Endodermal cell (in vitro differentiated cells): ENCODE results near the gene CAP2. TPM values are rescaled to one million over a fixed set of nuclear protein-coding genes. Genes with fewer than 3 reads are reported as not detected.

ENCODE experiments used
- DNase-seq: peaks from one replicate; pipeline ENCODE4 v3.0.0-alpha.2; 2017
- H3K27ac ChIP-seq: 2 replicates; pipeline ENCODE4 v1.5.1; 2013; ENCODE audit warnings: mild to moderate bottlenecking, low read depth, low read length, moderate library complexity
- H3K27me3 ChIP-seq: 2 replicates; pipeline ENCODE4 v1.6.1; 2013; ENCODE audit warnings: mild to moderate bottlenecking, low read length, moderate library complexity; ENCODE audit not compliant: insufficient read depth, control insufficient read depth, poor library complexity, severe bottlenecking
- H3K36me3 ChIP-seq: 2 replicates; pipeline ENCODE4 v1.7.0; 2013; ENCODE audit warnings: mild to moderate bottlenecking, low read length, moderate library complexity; ENCODE audit not compliant: control insufficient read depth, insufficient read depth
- H3K4me1 ChIP-seq: one replicate; pipeline ENCODE4 v1.7.0; 2013; ENCODE audit warnings: low read length; ENCODE audit not compliant: control insufficient read depth, insufficient read depth
- H3K4me3 ChIP-seq: 2 replicates; pipeline ENCODE4 v1.5.1; 2013; ENCODE audit warnings: mild to moderate bottlenecking, low read length, moderate library complexity
- H3K9ac ChIP-seq: 2 replicates; pipeline ENCODE4 v1.6.1; 2013; ENCODE audit warnings: mild to moderate bottlenecking, low read length, moderate library complexity; ENCODE audit not compliant: poor library complexity, severe bottlenecking; ENCODE audit errors: extremely low read depth
- H3K9me3 ChIP-seq: 2 replicates; pipeline ENCODE4 v1.6.1; 2013; ENCODE audit warnings: mild to moderate bottlenecking, low read length, moderate library complexity; ENCODE audit not compliant: control insufficient read depth
- H3K27ac Mint-ChIP-seq: 2 replicates; pipeline ENCODE4 v1.8.0; 2020; ENCODE audit warnings: mixed read lengths
- H3K27me3 Mint-ChIP-seq: 2 replicates; pipeline ENCODE4 v1.8.0; 2021; ENCODE audit warnings: mild to moderate bottlenecking, mixed read lengths; ENCODE audit not compliant: insufficient read depth
- H3K36me3 Mint-ChIP-seq: 2 replicates; pipeline ENCODE4 v1.8.0; 2020; ENCODE audit warnings: low read depth, mixed read lengths
- H3K4me1 Mint-ChIP-seq: 2 replicates; pipeline ENCODE4 v1.8.0; 2020; ENCODE audit warnings: mixed read lengths
- H3K4me3 Mint-ChIP-seq: 2 replicates; pipeline ENCODE4 v1.8.0; 2020; ENCODE audit warnings: mild to moderate bottlenecking, moderate library complexity, mixed read lengths
- H3K9me3 Mint-ChIP-seq: 2 replicates; pipeline ENCODE4 v1.8.0; 2020; ENCODE audit warnings: mild to moderate bottlenecking, mixed read lengths
- WGBS, 2 experiments: methylation state at CpG; one replicate each; pipeline versions ENCODE4 v1.1.5 to v1.1.7; 2013; ENCODE audit warnings: missing lambda C conversion rate in 2 of 2, mixed read lengths in 1 of 2; ENCODE audit not compliant: insufficient coverage in 1 of 2, insufficient read length in 1 of 2; 5-methylcytosine and 5-hydroxymethylcytosine counted together
- total RNA-seq, 2 donors: library from RNA; stranded (reverse); fragmentation: NEBNext Ultra II Directional in 1 of 2; extraction: Animal tissue kit (Norgen Biotek cat#: 25700) in 1 of 2; gene quantifications; 2 replicates in 1 of 2; 3 replicates in 1 of 2; pipeline ENCODE4 v1.2.1, GENCODE V29; 2021
- TF ChIP-seq, protein P1 (sequence below): fragments of 200-600 bp; sonication (generic); conservative IDR thresholded peaks from 2 replicates; pipeline ENCODE4 v1.5.0; 2021; ENCODE audit warnings: antibody characterized with exemption, mild to moderate bottlenecking

Gene CAP2
- total RNA-seq, 2 donors from 2014 or later = 29.8 to 35.9 TPM

DNA sequence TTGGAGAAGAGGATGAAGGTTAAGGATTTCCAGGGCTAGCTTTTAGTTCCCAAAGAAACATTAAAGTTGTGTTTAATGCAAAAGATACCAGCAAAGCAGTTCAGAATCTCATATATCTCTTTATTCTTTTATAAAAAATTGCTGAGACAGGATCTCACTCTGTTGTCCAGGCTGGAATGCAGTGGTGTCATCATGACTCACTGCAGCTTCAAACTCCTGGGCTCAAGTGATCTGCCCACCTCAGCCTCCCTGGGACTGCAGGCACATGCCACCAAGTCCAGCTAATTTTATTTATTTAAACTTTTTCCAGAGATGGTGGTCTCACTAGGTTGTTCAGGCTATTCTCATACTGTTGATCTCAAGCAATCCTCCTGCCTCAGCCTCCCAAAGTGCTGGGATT is 41.1 kb upstream of the CAP2 start:
- no peaks in the 10 kb centered on the region for H3K9me3 Mint-ChIP-seq
- no peak overlapping the region for H3K4me3 Mint-ChIP-seq
- TF ChIP-seq, protein P1, sequence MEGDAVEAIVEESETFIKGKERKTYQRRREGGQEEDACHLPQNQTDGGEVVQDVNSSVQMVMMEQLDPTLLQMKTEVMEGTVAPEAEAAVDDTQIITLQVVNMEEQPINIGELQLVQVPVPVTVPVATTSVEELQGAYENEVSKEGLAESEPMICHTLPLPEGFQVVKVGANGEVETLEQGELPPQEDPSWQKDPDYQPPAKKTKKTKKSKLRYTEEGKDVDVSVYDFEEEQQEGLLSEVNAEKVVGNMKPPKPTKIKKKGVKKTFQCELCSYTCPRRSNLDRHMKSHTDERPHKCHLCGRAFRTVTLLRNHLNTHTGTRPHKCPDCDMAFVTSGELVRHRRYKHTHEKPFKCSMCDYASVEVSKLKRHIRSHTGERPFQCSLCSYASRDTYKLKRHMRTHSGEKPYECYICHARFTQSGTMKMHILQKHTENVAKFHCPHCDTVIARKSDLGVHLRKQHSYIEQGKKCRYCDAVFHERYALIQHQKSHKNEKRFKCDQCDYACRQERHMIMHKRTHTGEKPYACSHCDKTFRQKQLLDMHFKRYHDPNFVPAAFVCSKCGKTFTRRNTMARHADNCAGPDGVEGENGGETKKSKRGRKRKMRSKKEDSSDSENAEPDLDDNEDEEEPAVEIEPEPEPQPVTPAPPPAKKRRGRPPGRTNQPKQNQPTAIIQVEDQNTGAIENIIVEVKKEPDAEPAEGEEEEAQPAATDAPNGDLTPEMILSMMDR = no peak
- no peaks in the 10 kb centered on the region for H3K4me1 Mint-ChIP-seq
- Histone ChIP-seq H3K9me3 (no peaks in the 10 kb centered on the region), H3K9ac (no peak overlapping the region), H3K4me3 (no peak overlapping the region), H3K4me1 (no peaks in the 10 kb centered on the region), H3K27ac (no peak overlapping the region), H3K36me3 (no peaks in the 10 kb centered on the region), H3K27me3 (no peaks in the 10 kb centered on the region)
- H3K27ac Mint-ChIP-seq = no peak overlapping the region
- DNase-seq = no peak
- no peaks in the 10 kb centered on the region for H3K36me3 Mint-ChIP-seq
- H3K27me3 Mint-ChIP-seq = no peaks in the 10 kb centered on the region

DNA sequence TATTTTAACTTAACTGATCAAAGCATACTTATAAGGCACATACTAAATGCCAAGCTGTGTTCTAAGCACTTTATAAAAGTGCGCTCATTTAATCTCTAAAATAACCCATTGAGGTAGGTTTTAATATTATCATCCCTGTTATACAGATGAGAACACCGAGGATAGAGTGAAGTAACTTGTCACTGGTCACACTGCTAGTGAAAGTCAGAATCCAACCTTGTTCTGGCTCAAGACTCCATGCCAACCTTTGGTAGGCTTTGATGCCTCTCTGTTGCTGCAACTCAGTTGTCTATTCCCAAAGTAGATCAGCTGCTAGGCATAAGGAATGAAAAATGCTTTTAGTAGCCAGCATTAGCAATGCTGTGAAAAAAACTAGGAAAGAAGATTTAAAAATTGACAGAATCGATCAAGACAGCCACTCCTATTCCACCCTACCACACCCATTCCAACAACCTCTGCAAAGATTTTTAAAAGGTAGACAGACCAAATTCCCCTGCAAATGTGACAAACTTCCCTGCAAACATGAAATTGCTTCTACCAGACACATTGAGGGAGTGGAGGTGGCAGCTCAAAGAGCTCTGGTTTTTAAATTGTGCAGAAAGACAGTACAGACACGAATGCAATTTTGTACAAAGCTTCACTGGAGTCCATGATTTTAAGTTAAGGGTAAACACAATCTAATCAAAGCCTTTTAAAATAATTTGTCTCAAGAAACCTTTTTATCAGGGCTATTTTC is 39.8 kb upstream of the CAP2 start:
- Histone ChIP-seq H3K36me3 (no peaks in the 10 kb centered on the region), H3K9ac (no peak overlapping the region), H3K4me1 (no peaks in the 10 kb centered on the region), H3K4me3 (no peak overlapping the region), H3K27me3 (no peaks in the 10 kb centered on the region), H3K9me3 (no peaks in the 10 kb centered on the region), H3K27ac (no peak overlapping the region)
- Mint-ChIP-seq H3K4me3 (no peak overlapping the region), H3K9me3 (no peaks in the 10 kb centered on the region), H3K27me3 (no peaks in the 10 kb centered on the region), H3K27ac (no peak overlapping the region), H3K4me1 (no peaks in the 10 kb centered on the region), H3K36me3 (no peaks in the 10 kb centered on the region)
- WGBS, 2 experiments = 95 to 100% methylated on average over 1 to 4 of the region's 4 CpGs
- TF ChIP-seq, protein P1 = no peak
- no peak for DNase-seq

DNA sequence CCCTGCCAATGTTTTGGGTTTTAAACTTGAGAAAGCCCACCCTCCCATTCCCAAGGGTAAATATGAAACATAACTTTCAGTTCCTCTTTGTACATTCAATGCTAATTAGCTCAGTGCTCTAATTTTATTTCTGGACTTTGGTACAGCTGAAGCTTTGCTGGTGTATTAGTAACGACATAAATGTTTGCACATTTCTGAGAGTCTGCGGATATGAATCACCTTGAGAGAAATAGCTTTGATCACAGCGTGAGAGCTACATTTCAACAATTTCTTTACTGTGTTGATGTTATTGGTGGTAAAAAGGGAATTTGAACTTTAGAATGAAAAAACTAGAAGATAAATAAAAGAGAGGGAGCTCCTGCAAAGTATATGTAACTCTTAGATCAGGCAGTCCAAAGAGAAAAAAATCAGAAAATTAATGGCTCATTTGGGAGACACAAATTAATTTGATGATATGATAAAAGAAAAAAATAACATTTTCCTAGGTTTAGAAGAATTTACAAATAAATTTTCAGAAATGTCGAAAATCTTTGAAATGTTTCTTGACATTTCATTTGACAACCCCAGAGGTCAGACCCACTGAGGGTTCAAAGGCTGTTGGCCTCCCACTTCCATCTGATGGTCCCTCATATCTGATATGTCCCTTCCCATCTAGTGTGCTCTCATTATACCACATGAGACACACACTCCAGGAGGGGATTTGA is 38.5 kb upstream of the CAP2 start:
- H3K27ac Mint-ChIP-seq = no peak overlapping the region
- Histone ChIP-seq H3K9ac (no peak overlapping the region), H3K27me3 (no peaks in the 10 kb centered on the region), H3K4me3 (no peak overlapping the region), H3K27ac (no peak overlapping the region), H3K4me1 (no peaks in the 10 kb centered on the region), H3K36me3 (no peaks in the 10 kb centered on the region), H3K9me3 (no peaks in the 10 kb centered on the region)
- TF ChIP-seq, protein P1 = no peak
- no peak overlapping the region for H3K4me3 Mint-ChIP-seq
- DNase-seq = no peak
- H3K9me3 Mint-ChIP-seq = no peaks in the 10 kb centered on the region
- 96 to 97% methylated on average over 3 to 4 of the region's 4 CpGs for WGBS, 2 experiments
- no peaks in the 10 kb centered on the region for H3K27me3 Mint-ChIP-seq
- no peaks in the 10 kb centered on the region for H3K36me3 Mint-ChIP-seq
- H3K4me1 Mint-ChIP-seq = no peaks in the 10 kb centered on the region
